Pulmonary artery endothelial cell (primary cell): ENCODE results near the gene CECR2. TPM values are rescaled to one million over a fixed set of nuclear protein-coding genes. Genes with fewer than 3 reads are reported as not detected.
"Not testable (repeated sequence)": the region's sequence is repeated elsewhere in the genome, so short reads cannot be mapped to it uniquely, and the experiment has no call there.

Source experiments
- DNase-seq: peaks from one replicate; pipeline ENCODE4 v3.0.0-alpha.2; 2011; ENCODE audit warnings: low read depth, low spot score
- total RNA-seq: library from RNA; depleted of rRNA; stranded (reverse); fragments of >200 nt; gene quantifications from 2 replicates; pipeline ENCODE4 v1.2.3, GENCODE V29; 2014

Gene CECR2
- total RNA-seq, 1 donor from 2014 or later: 1.8 TPM

- DNase-seq: no peak
These were observed 138.8 kb downstream of the CECR2 start for GRCh38 chr22:17508110-17508509.

GRCh38 chr22:17512960-17513359 lies 143.7 kb downstream of the CECR2 start:
- no peak for DNase-seq

- no peak for DNase-seq
These were observed 144.4 kb downstream of the CECR2 start for GRCh38 chr22:17513612-17514011.

- no peak for DNase-seq
These were observed 144.8 kb downstream of the CECR2 start for GRCh38 chr22:17514084-17514483.

GRCh38 chr22:17518406-17518805 lies 149.1 kb downstream of the CECR2 start:
- DNase-seq: no peak

- not testable (repeated sequence) for DNase-seq
These were observed 152.7 kb downstream of the CECR2 start for GRCh38 chr22:17521971-17522370.

- DNase-seq: no peak
These were observed 154.7 kb downstream of the CECR2 start for GRCh38 chr22:17523925-17524324.

GRCh38 chr22:17536269-17536668 lies 167.0 kb downstream of the CECR2 start:
- no peak for DNase-seq

GRCh38 chr22:17537155-17537554 lies 167.9 kb downstream of the CECR2 start:
- DNase-seq: no peak

- no peak for DNase-seq
These were observed 171.2 kb downstream of the CECR2 start for GRCh38 chr22:17540481-17540880.

GRCh38 chr22:17541476-17541875 lies 172.2 kb downstream of the CECR2 start:
- no peak for DNase-seq

- DNase-seq: no peak
These were observed 173.2 kb downstream of the CECR2 start for GRCh38 chr22:17542452-17542851.

GRCh38 chr22:17548010-17548755 lies 178.9 kb downstream of the CECR2 start:
- no peak for DNase-seq

GRCh38 chr22:17548756-17549035 lies 179.4 kb downstream of the CECR2 start:
- DNase-seq: no peak

- DNase-seq: no peak
These were observed 179.9 kb downstream of the CECR2 start for GRCh38 chr22:17549183-17549582.

- no peak for DNase-seq
These were observed 180.4 kb downstream of the CECR2 start for GRCh38 chr22:17549655-17550054.

- no peak for DNase-seq
These were observed 183.5 kb downstream of the CECR2 start for GRCh38 chr22:17552737-17553136.

GRCh38 chr22:17554814-17555213 lies 185.6 kb downstream of the CECR2 start:
- DNase-seq: no peak

- DNase-seq: no peak
These were observed 189.9 kb downstream of the CECR2 start for GRCh38 chr22:17559188-17559587.

- DNase-seq: no peak
These were observed 193.9 kb downstream of the CECR2 start, which contains the start of gene SLC25A18 for GRCh38 chr22:17562906-17563870. TSS of gene SLC25A18 (plus strand) at chr22:17563498. CDS start at chr22:17579945, 16,447 bp downstream.

- DNase-seq: no peak
These were observed 194.7 kb downstream of the CECR2 start for GRCh38 chr22:17563936-17564391.

- DNase-seq: not testable (repeated sequence)
These were observed 196.9 kb downstream of the CECR2 start for GRCh38 chr22:17566016-17566687.
